ENCODE data around the gene TRIP13. TPM values are rescaled to one million over a fixed set of nuclear protein-coding genes. Genes with fewer than 3 reads are reported as not detected.

TRIP13 gene
- total and polyA plus RNA-seq, 2 of the 13 experiments (the other 11 are each of a cell fraction or from before 2014, with no cell fraction given), result 13.5 to 33.0 TPM

GRCh38 chr5:935510-936084 is 42.9 kb downstream of the TRIP13 start (continued):
- TF ChIP-seq DZIP1 (CRISPR knock-in tag; IDR thresholded peaks at IDR 0.05), result no peak
- no peak for TF ChIP-seq ZNF878 (CRISPR knock-in tag; IDR thresholded peaks at IDR 0.05)

- H3K36me3 ChIP-seq (replicated peaks in 1 of 2; ENCODE audit: control insufficient read depth in 1 of 2, insufficient read depth in 2 of 2, low read length in 2 of 2), result no peaks in the 10 kb centered on the region
- no peaks in the 10 kb centered on the region for H3K4me1 ChIP-seq (ENCODE audit: insufficient read depth, low read length)
- H3K79me2 ChIP-seq (ENCODE audit: insufficient read depth, low read length), result no peaks in the 10 kb centered on the region
- in situ Hi-C loops (cut with HindIII; ENCODE audit: extremely low pct_ligation_motif_present, low pct_unique_long_range_greater_than_20kb) (no loop called here), intact Hi-C loops (cut with micrococcal nuclease; ENCODE audit: unreplicated experiment) (no loop called here)
- H3K9ac ChIP-seq (ENCODE audit: insufficient read depth, low read depth, low read length), result no peak overlapping the region
- FAIRE-seq (no peak), ATAC-seq (peak; percentile 30; the same call in 1 of the 3 replicates), DNase-seq (ENCODE audit: low spot score) (no peak)
- H3K4me2 ChIP-seq (ENCODE audit: low read depth, low read length), result no peak overlapping the region
- ChIA-PET POLR2A (no interaction called here), CTCF (ENCODE audit: low intra/inter-chr PET ratio, low total read pairs) (no interaction called here)
- no peaks in the 10 kb centered on the region for H4K20me1 ChIP-seq (ENCODE audit: insufficient read depth, low read length)
- no peak overlapping the region for H3K27ac ChIP-seq (ENCODE audit: extremely low read length, insufficient read depth, low read length)
- no TSS peak for BruUV-seq (replicated peaks)
- 29% methylated on average over 15 of the region's 19 CpGs for WGBS (ENCODE audit: low lambda C conversion rate)
- H2AFZ ChIP-seq (ENCODE audit: low read length), result no peak overlapping the region
- peaks cover 2 to 32% of the 10 kb centered on the region in 2 experiments for H3K27me3 ChIP-seq (ENCODE audit: control insufficient read depth in 1 of 2, insufficient read depth in 2 of 2, low read length in 2 of 2)
- H3K4me3 ChIP-seq (replicated peaks in 1 of 3; ENCODE audit: insufficient read depth in 1 of 3, low read depth in 2 of 3, low read length in 3 of 3), result no peak overlapping the region
- no peaks in the 10 kb centered on the region for H3K9me3 ChIP-seq (ENCODE audit: low read length)
- TF ChIP-seq PCBP2 (optimal IDR thresholded peaks at IDR 0.05; ENCODE audit: low read depth, low read length, poor library complexity, severe bottlenecking) (no peak), HOXA5 (CRISPR knock-in tag; IDR thresholded peaks at IDR 0.05) (no peak), ZNF33A (CRISPR knock-in tag; IDR thresholded peaks at IDR 0.05; ENCODE audit: borderline replicate concordance) (no peak), SMARCC2 (IDR thresholded peaks at IDR 0.05) (no peak), ZC3H13 (CRISPR knock-in tag; IDR thresholded peaks at IDR 0.05) (no peak), TGIF2 (CRISPR knock-in tag; IDR thresholded peaks at IDR 0.05) (no peak), GLI4 (CRISPR knock-in tag; IDR thresholded peaks at IDR 0.05; ENCODE audit: borderline replicate concordance) (no peak), SRY (CRISPR knock-in tag; IDR thresholded peaks at IDR 0.05) (no peak), ZBTB25 (CRISPR knock-in tag; IDR thresholded peaks at IDR 0.05) (no peak), RORA (CRISPR knock-in tag; IDR thresholded peaks at IDR 0.05) (no peak)
Observed at GRCh38 chr5:936149-937144, 43.8 kb downstream of the TRIP13 start.

Data from HepG2 (cell line).